ENCODE data around the gene TMEM151B.
"Not testable (repeated sequence)": the region's sequence is repeated elsewhere in the genome, so short reads cannot be mapped to it uniquely, and the experiment has no call there.

The TMEM151B gene

DNA sequence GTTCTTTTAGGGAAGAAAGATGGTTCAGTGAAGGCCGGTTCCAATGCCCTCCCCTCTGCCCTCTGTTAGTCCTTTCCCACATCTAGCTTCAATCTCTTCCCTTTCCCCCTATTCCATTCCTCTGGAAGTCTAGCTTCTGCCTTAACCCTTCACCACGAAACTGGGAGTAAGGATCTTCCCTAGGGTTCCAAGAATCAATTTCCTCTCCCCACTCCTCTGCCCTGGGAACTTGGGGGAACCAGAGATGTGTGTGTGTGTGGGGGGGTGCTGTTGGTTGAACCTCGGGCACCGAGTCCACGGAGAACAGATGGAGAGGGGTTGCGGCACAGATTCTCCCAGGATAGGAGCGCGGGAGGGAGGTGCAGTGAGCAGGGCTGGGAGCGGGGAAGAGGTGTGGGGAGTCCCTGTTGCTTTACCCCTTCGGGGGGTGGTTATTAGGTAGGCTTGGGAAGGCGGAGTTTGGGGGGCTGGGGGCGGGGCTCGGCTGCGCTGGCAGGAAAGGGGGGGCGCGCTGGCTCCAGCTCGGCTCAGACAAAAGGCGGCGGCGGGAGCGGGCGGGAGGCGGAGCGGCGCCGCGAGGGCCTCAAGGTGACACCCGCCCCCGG, at the start of gene TMEM151B:
TMEM151B (plus strand) TSS at position 530 of the 605 bp plus-strand sequence. CDS start 293 bp downstream, outside the sequence.
- peak in 21 of 51 donors; percentile 8 to 52 (median 32) for DNase-seq

DNA sequence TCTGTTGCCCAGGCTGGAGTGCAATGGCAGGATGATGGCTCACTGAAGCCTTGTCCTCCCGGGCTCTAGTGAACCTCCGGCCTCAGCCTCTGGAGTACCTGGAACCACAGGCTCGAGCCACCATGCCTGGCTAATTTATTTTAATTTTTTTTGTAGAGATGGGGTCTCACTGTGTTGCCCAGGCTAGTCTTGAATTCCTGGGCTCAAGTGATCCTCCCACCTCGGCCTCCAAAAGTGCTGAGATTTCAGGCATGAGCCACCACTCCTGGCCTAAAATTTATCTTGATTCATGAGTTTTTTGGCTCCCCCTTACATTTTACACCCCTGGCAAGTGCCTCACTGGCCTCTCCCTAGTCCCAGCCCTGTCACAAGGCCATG, 49.3 kb upstream of the TMEM151B start:
- DNase-seq: no peak

DNA sequence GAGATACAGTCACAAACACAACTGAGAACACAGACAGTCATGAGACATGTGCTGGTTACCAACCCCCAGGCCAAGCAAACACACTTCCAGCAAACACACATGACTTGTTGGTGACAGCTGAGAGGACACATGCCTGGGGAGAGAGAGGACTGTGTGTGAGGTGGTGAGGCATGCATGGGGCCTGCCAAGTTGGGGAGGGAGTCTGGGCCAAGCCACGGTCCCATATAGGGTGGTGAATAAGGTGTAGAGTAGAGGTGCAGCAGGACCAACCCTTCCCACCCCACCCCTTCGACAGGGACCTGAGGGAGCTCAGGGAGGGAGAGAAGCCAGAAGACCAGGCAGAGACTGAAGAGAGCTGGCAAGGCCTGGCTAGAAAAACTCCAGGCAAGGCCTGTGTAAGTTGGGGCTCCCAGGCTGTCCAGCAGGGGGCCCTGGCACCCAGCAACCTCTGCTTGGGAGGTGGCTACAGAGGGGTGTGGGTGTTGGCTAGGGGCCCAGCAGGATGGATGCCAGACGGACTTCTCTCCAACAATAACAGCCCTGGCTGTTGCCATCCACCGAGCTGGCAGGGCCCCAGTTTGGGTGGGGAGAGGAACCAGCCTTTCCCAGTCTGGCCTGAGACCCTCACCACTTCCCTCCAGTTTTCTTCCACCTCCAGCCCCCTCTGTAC, 48.8 kb upstream of the TMEM151B start:
- DNase-seq: peak in 48 of 51 donors; percentile 5 to 85 (median 64)

GRCh38 chr6:44221961-44222335, 48.3 kb upstream of the TMEM151B start:
- no peak for DNase-seq

DNA sequence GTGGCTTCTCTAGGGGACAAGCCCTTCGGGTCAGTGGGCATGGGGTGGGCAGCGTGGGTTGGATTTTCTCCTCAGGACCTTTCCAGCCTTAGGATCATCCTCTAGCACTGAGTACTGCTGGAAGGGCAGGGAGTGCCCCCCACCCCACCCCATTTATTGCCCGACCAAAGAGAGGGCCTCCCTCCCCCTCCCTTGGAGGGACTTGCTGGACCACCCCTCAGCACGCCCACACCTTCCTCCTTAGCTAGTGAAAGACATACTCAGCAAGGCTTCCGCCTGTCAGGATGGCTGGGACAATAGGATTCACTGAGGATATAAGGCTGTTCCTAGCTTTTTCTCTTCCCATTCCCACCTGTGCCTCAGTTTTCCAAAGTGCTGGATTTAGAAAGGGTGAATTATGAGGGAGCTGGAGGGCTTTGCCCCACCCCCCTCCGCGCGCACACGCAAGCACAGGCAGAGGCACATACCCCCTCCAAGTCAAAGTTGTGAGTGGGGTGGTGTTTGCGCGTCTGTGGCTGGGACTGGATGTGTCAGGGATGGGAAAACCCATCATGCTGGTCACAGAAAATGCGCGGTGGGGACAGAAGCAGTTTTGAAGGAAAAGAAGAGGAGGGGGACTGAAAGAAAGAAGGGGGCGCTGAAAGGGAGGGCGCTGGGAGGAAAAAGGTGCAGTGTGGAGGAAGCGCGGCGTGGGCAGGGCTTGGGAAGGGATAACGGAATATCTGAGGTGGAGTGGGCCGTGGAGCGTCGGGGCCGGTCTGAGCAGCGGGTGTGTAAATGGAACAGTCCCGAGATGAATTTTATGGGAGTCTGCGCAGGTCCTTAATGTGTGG, 47.5 kb upstream of the TMEM151B start:
- DNase-seq: peak in 3 of 51 donors; percentile 23 to 72 (median 45)

DNA sequence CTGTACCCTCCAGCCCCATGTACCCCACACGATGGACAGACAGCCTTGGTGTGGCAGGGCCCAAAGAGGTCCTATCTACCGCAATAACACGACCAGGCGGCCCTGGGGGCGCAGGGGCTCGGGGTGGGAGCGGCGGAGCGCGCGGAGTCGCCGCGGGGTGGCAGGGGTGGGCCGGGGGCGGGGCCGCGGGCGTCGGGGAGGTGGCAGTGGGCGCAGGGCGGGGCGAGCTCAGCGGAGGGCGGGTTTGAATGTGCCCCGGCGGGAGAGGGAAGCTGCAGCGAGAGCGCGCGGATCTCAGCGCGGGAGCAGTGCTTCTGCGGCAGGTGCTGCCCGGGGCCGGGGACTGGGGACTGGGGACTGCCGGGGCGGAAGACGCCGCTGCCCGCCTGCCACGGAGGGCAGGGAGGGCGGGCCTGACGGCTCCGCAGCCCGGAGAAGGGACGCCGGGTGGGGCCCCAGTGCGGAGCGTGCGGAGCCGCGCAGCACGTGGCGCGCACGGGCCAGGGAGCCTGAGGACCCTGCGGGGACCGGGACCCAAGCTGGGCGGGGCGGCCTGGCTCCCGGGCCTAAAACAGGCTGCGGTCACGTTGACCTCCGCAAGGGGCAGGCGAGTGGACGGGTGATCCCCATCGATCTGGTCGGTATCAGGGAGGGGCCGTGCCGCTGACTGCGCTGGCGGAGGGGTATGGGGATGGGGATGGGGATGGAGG, 46.8 kb upstream of the TMEM151B start, which contains the start of gene SLC29A1:
SLC29A1 (plus strand) TSS at position 277 of the 710 bp plus-strand sequence. CDS start 3,719 bp downstream, outside the sequence.
- DNase-seq: peak in 44 of 51 donors; percentile 16 to 75 (median 52)

- DNase-seq: peak in 3 of 51 donors; percentile 17 to 33 (median 32)
Measured at GRCh38 chr6:44224029-44224964, 46.0 kb upstream of the TMEM151B start.

- no peak for DNase-seq
Measured at GRCh38 chr6:44224965-44225305, 45.3 kb upstream of the TMEM151B start.

DNA sequence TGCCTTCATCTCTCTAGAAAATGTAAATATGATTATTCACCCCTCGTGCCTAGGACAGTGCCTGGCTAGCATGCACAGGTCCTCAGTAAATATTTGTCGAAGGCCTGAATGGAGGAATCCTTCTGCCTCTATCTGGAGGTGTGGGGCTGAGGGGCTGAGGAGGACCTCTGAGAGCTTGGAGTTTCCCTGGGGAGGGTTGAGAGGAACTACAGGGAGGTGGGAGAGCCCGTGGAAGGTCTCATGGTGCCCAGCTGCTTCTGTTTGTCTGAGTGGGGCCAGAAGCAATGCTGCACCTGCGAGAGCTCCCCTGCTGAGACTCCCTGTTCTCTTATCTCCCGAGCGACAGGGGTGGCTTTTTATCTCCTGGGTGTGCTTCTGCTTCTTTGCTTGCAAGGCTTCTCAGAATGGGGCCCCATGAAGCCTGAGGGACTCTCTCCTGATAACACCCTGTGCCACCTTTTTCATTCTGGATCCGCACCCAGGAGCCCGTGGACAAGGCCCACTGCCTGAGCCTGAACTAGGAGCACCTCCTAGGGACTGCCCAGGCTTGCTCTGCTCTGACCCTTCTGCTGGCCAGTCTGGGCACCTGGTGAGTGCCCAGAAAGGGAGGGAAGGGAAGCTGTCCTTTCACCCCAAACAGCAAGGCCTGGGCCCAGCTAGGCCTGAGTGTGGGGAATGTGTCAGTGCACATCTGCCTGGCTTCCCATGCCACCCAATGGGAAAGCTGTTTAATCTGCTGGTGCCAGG, 44.5 kb upstream of the TMEM151B start:
- no peak for DNase-seq

DNA sequence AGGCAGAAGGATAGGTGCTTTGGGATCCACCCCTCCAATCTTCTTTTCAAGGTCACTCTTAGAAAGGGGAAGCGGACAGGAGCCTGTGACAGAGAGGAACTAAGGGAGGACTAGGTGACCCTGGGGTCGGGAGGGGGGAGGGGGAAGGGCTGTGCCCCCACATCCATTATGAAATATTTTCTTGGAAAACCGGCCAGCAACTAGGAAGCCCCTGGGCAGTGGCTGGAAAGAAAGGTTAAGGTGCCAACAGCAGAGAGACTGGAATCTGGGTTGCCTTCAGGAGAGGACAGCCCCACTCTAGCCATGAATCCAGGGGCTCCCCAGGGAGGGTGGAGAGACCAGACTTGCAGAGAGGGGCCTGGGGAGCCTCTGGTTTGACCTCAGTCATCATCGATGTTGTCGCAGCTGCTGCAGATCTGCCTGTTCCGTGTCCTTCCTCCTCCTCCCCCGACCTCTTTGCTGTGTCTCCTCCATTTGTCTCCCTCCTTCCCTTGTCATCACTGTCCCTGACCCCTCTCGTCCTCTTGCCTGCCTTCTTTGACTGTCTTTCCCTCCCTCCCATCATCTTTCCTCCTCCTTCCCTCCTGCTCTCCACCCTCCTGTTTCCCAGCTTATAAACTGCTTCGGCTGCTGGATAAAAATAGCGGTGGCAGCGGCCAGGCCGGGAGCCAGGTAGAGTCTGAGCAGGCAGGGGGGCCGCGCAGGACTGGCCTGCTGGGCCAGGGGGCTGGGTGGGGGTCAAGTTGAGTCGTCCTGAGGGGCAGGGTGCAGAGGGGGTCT, 43.7 kb upstream of the TMEM151B start:
- DNase-seq: peak in 4 of 51 donors; percentile 13 to 41 (median 24)

GRCh38 chr6:44227148-44227793, 43.0 kb upstream of the TMEM151B start:
- DNase-seq: no peak

DNA sequence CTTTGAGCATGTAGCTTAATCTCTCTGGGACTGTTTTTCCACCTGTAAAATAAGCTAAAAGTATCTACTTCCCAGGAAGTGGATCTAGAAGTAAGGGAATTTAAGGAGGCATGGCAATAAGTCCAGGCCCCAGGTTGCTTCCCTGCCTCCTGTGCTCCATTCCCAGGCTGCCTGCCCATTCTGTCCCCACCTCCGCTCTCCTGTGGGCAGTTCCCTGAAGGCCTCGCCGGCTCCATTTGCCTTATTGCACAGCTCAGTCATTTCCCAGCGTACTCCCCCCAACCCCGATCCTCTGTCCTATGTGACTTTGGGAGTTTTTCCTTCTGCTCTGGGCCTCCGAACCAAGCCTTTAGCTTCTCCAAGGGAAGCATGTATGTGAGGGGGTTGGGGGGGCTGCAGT, 42.2 kb upstream of the TMEM151B start:
- no peak for DNase-seq

DNA sequence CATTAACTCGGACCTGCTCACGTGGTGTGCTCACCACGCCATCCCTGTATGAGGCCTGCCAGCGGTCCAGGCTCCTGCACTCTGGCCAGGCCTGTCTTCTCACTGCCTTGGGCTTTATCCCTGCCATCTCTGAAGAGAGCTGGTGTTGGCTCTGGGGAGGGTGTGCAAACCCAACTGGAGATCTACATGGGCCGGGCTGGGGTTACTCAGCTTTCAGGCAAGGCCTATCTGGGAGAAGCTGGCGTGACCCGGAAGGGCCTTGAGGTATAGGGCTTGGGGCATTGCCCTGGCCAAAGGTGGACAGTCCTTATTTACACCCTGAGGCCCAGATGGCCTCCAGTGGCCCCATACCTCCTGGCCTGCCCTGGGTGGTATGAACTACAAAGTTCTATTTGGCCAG, 41.8 kb upstream of the TMEM151B start:
- no peak for DNase-seq

DNA sequence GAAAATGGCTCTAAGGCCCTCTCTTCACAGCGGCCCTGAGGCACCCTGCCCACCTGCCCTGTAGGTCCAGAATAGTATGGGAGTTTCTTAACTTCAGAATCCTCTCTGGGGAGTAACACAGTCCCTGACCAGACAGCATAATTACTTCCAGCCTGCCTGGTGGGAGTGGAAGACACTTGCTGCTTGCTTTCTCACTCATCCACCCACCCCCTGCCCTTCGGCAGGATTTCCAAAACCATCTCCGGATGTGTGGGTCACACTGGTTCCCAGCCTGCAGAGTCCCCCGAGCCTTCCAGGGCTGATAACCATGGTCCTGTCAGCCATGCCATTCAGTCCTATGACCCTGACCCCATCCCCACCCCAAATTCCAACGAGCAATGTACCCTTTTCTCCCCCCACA, 41.4 kb upstream of the TMEM151B start:
- no peak for DNase-seq

DNA sequence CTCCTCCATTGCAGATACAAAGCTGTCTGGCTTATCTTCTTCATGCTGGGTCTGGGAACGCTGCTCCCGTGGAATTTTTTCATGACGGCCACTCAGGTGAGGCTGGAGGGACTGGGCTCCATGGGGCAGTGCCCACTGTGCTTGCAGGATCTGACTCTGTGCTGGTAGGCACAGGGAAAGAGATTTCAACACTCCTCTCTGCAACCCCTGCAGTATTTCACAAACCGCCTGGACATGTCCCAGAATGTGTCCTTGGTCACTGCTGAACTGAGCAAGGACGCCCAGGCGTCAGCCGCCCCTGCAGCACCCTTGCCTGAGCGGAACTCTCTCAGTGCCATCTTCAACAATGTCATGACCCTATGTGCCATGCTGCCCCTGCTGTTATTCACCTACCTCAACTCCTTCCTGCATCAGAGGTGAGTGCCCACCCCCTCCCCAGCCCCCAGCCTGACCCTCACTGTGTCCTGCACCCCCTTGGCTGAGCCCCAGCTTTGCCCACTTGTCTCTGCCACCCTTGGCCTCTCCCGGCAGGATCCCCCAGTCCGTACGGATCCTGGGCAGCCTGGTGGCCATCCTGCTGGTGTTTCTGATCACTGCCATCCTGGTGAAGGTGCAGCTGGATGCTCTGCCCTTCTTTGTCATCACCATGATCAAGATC, 40.7 kb upstream of the TMEM151B start:
- no peak for DNase-seq

DNA sequence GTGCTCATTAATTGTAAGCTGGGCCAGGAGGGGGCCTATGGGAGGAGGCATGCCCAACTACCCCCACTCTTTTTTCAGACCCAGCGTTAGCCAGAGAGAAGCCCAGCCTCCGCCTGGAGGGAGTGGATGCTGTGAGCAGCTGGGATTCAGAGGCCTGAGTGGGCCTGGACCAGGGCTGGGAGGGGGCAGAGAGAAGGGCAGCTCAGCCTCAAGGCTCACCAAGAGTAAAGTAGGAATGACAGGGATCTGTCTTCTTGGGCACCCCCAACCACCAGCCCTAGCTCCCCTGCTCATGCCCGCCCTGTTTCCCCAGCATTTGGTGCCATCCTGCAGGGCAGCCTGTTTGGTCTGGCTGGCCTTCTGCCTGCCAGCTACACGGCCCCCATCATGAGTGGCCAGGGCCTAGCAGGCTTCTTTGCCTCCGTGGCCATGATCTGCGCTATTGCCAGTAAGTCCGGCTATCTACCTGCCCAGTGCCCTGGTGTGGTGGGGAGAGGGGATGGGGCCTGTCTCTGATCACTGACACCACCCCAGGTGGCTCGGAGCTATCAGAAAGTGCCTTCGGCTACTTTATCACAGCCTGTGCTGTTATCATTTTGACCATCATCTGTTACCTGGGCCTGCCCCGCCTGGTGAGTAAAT, 40.1 kb upstream of the TMEM151B start:
- DNase-seq: no peak

DNA sequence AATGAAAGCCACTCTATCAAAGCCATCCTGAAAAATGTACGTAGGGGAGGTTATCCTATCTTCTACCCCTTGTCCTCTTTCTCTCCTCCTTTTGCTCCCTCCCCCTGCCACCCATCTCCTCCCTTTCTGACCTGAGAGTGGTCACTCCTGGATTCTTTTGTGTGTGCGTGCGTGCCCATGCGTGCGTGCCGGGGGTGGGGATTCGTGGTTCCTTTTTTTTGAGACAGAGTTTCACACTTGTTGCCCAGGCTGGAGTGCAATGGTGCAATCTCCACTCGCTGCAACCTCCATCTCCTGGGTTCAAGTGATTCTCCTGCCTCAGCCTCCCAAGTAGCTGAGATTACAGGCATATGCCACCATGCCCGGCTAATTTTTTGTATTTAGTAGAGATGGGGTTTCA, 38.8 kb upstream of the TMEM151B start:
- not testable (repeated sequence) for DNase-seq

Data from hypothalamus (tissue), 51 donors.